Keratinocyte (primary cell): Measurements from ENCODE around the gene ERO1B. TPM values are rescaled to one million over a fixed set of nuclear protein-coding genes. Genes with fewer than 3 reads are reported as not detected.

ENCODE experiments used
- DNase-seq: peaks from one replicate; pipeline ENCODE4 v3.0.0-alpha.2; 2011; ENCODE audit warnings: low read depth, missing footprints, low spot score
- FAIRE-seq: peaks from 2 replicates; lab custom pipeline; 2011; peaks lifted over from hg19 to GRCh38; lab: Jason Lieb, UNC
- H2AFZ ChIP-seq: 2 replicates; pipeline ENCODE4 v1.6.0; 2012; ENCODE audit warnings: low read length, control low read depth, inconsistent platforms; ENCODE audit not compliant: control insufficient read depth
- H3K27ac ChIP-seq: 2 replicates; pipeline ENCODE4 v1.5.1; 2011; ENCODE audit warnings: low read length; ENCODE audit not compliant: control insufficient read depth, insufficient read depth
- H3K27me3 ChIP-seq: 3 replicates; pipeline ENCODE4 v1.6.0; 2011; ENCODE audit warnings: low read length; ENCODE audit not compliant: control insufficient read depth, insufficient read depth; ENCODE audit errors: extremely low read depth
- H3K36me3 ChIP-seq, 2 experiments: 2 replicates in 1 of 2; 3 replicates in 1 of 2; pipeline ENCODE4 v1.5.1; 2011; ENCODE audit warnings: low read length in 2 of 2, mild to moderate bottlenecking in 1 of 2; ENCODE audit not compliant: control insufficient read depth in 2 of 2, insufficient read depth in 2 of 2; ENCODE audit errors: extremely low read depth in 1 of 2
- H3K4me1 ChIP-seq: 3 replicates; pipeline ENCODE4 v1.5.1; 2011; ENCODE audit warnings: low read length; ENCODE audit not compliant: control insufficient read depth, insufficient read depth; ENCODE audit errors: extremely low read depth
- H3K4me2 ChIP-seq: 3 replicates; pipeline ENCODE4 v1.6.0; 2011; ENCODE audit warnings: low read depth, low read length; ENCODE audit not compliant: control insufficient read depth, insufficient read depth; ENCODE audit errors: extremely low read depth
- H3K4me3 ChIP-seq, 3 experiments: fragments of 200-600 bp in 1 of 3; sonication (generic) in 1 of 3; 2 replicates in 2 of 3; 3 replicates in 1 of 3; pipeline ENCODE4 v1.5.1; 2011 to 2016; ENCODE audit warnings: low read length in 3 of 3, mild to moderate bottlenecking in 3 of 3, control low read depth in 2 of 3, inconsistent platforms in 1 of 3, low read depth in 1 of 3, mixed read lengths in 1 of 3, mixed run types in 1 of 3, moderate library complexity in 1 of 3; ENCODE audit not compliant: control insufficient read depth in 2 of 3, insufficient read depth in 2 of 3; ENCODE audit errors: extremely low read depth in 1 of 3
- H3K79me2 ChIP-seq: 2 replicates; pipeline ENCODE4 v1.6.0; 2012; ENCODE audit warnings: low read length; ENCODE audit not compliant: control insufficient read depth, insufficient read depth
- H3K9ac ChIP-seq: 3 replicates; pipeline ENCODE4 v1.6.0; 2011; ENCODE audit warnings: low read length; ENCODE audit not compliant: control insufficient read depth, insufficient read depth; ENCODE audit errors: extremely low read depth
- H3K9me1 ChIP-seq: 3 replicates; pipeline ENCODE4 v1.6.0; 2011; ENCODE audit warnings: low read length; ENCODE audit not compliant: control insufficient read depth, insufficient read depth; ENCODE audit errors: extremely low read depth
- H3K9me3 ChIP-seq: 2 replicates; pipeline ENCODE4 v1.5.1; 2012; ENCODE audit warnings: low read depth, low read length; ENCODE audit not compliant: control insufficient read depth
- H4K20me1 ChIP-seq: 3 replicates; pipeline ENCODE4 v1.6.0; 2011; ENCODE audit warnings: low read length; ENCODE audit not compliant: control insufficient read depth, insufficient read depth; ENCODE audit errors: extremely low read depth
- CTCF ChIP-seq, 3 experiments: IDR thresholded peaks in 1 of 3; conservative IDR thresholded peaks in 1 of 3; optimal IDR thresholded peaks in 1 of 3; 2 replicates in 2 of 3; 3 replicates in 1 of 3; pipeline versions ENCODE3 to v1.5.1; 2011; ENCODE audit warnings: low read length in 3 of 3, mild to moderate bottlenecking in 3 of 3, moderate library complexity in 2 of 3, control low read depth in 1 of 3, inconsistent platforms in 1 of 3; ENCODE audit not compliant: insufficient read depth in 2 of 3; ENCODE audit errors: extremely low read depth in 1 of 3
- EZH2 ChIP-seq: IDR thresholded peaks from one replicate; pipeline ENCODE4 v1.6.1; 2012; ENCODE audit warnings: inconsistent platforms, mild to moderate bottlenecking, low read length, moderate library complexity
- dilution Hi-C: fragments of 300-500 bp; cut with MboI; formaldehyde crosslinking; loops from one replicate; pipeline ENCODE4 v1.7.0; 2020; ENCODE audit warnings: low sequenced_read_pairs; ENCODE audit not compliant: extremely low pct_ligation_motif_present
- polyA plus RNA-seq, 5 experiments: library from polyadenylated mRNA; depleted of rRNA in 3 of 5; stranded (reverse) in 3 of 5; stranded (forward) in 1 of 5; unstranded in 1 of 5; fragments of >200 nt; gene quantifications; 1 replicate in 1 of 5; 2 replicates in 3 of 5; 3 replicates in 1 of 5; pipeline versions ENCODE4 v1.2.1 to v1.2.3, GENCODE V29; 2011 to 2012; ENCODE audit warnings: missing spikeins in 2 of 5, low read depth in 1 of 5, low replicate concordance in 1 of 5

Gene ERO1B
- polyA plus RNA-seq, 1 donor (not counting 4 experiments of a cell fraction or from before 2014, with no cell fraction given) = 3.1 TPM

GRCh38 chr1:236240675-236241074 lies 41.1 kb downstream of the ERO1B start:
- H3K4me1 ChIP-seq = no peaks in the 10 kb centered on the region
- no peak for TF ChIP-seq CTCF (optimal IDR thresholded peaks at IDR 0.05 in 1 of 3, IDR thresholded peaks at IDR 0.05 in 1 of 3, conservative IDR thresholded peaks at IDR 0.05 in 1 of 3; ENCODE audit: extremely low read depth in 1 of 3, insufficient read depth in 2 of 3, low read length in 3 of 3)
- FAIRE-seq (no peak), DNase-seq (no peak)
- no peak overlapping the region for H3K9ac ChIP-seq
- H3K4me3 ChIP-seq = no peak overlapping the region
- no peaks in the 10 kb centered on the region for H3K36me3 ChIP-seq
- no peak overlapping the region for H3K4me2 ChIP-seq
- H3K9me1 ChIP-seq = no peaks in the 10 kb centered on the region
- no peaks in the 10 kb centered on the region for H3K79me2 ChIP-seq
- dilution Hi-C loops = no loop called here
- no peak overlapping the region for H3K27ac ChIP-seq
- no peaks in the 10 kb centered on the region for H4K20me1 ChIP-seq
- H2AFZ ChIP-seq = no peak overlapping the region
- H3K9me3 ChIP-seq = no peaks in the 10 kb centered on the region
- H3K27me3 ChIP-seq = no peaks in the 10 kb centered on the region

- H3K36me3 ChIP-seq = no peaks in the 10 kb centered on the region
- H3K4me3 ChIP-seq = no peak overlapping the region
- TF ChIP-seq EZH2 = no peak
- TF ChIP-seq CTCF (optimal IDR thresholded peaks at IDR 0.05 in 1 of 3, IDR thresholded peaks at IDR 0.05 in 1 of 3, conservative IDR thresholded peaks at IDR 0.05 in 1 of 3; ENCODE audit: extremely low read depth in 1 of 3, insufficient read depth in 2 of 3, low read length in 3 of 3) = no peak
- no peak overlapping the region for H2AFZ ChIP-seq
- no peaks in the 10 kb centered on the region for H3K79me2 ChIP-seq
- no peak overlapping the region for H3K9ac ChIP-seq
- H3K27ac ChIP-seq = no peak overlapping the region
- H3K4me2 ChIP-seq = no peak overlapping the region
- H3K27me3 ChIP-seq = no peaks in the 10 kb centered on the region
- dilution Hi-C loops = no loop called here
- H3K4me1 ChIP-seq = no peaks in the 10 kb centered on the region
- no peaks in the 10 kb centered on the region for H3K9me3 ChIP-seq
- FAIRE-seq (no peak), DNase-seq (no peak)
- H4K20me1 ChIP-seq = no peaks in the 10 kb centered on the region
- no peaks in the 10 kb centered on the region for H3K9me1 ChIP-seq
Measured at GRCh38 chr1:236239092-236239585, 42.6 kb downstream of the ERO1B start.
